ENCODE results near the gene USP17L17. TPM values are rescaled to one million over a fixed set of nuclear protein-coding genes. Genes with fewer than 3 reads are reported as not detected.
"Not testable (repeated sequence)": the region's sequence is repeated elsewhere in the genome, so short reads cannot be mapped to it uniquely, and the experiment has no call there.

Gene USP17L17
- not detected for polyA plus RNA-seq (ENCODE audit: insufficient read length)

DNA sequence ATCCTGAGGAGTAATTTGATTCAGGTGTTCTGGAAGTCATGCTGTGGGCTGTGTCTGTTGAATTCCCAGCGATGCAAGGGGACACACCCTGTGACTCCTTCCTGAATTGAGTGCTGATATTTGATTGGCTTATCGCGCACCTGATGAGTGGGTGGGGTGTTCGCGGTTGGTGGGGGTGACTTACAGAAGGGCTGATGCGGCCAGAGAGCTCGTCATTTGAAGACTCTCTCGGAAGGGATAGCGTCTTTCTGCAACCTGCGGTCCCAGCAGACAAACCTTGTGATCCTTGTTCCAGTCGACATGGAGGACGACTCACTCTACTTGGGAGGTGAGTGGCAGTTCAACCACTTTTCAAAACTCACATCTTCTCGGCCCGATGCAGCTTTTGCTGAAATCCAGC, at the start of gene USP17L17:
USP17L17 (plus strand) TSS at position 301 of the 400 bp plus-strand sequence; CDS start at position 301, 0 bp downstream.
- DNase-seq, result not testable (repeated sequence)

DNA sequence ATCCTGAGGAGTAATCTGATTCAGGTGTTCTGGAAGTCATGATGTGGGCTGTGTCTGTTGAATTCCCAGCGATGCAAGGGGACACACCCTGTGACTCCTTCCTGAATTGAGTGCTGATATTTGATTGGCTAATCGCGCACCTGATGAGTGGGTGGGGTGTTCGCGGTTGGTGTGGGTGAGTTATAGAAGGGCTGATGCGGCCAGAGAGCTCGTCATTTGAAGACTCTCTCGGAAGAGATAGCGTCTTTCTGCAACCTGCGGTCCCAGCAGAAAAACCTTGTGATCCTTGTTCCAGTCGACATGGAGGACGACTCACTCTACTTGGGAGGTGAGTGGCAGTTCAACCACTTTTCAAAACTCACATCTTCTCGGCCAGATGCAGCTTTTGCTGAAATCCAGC, 33.3 kb upstream of the USP17L17 start, which contains the start of gene USP17L10:
USP17L10 (plus strand) TSS at position 301 of the 400 bp plus-strand sequence; CDS start at position 301, 0 bp downstream.
- DNase-seq, result not testable (repeated sequence)

DNA sequence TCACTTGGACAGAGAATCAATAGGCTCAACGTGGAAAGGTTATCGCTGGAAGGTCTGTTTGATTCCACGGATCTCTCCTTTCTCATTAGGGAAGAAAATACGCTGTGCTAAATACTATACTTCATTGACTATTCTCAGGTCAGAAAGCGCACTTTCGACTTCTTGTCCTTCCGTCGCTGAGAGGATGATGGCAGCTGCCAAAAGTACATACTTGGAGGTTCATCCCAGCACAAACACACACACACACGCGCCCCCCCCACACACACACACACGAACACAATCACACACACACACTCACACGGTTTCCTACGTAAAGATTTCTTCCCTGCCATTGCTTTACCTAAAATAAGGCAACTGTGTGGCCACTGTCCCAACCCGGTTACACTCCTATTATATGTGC, 29.0 kb upstream of the USP17L17 start:
- not testable (repeated sequence) for DNase-seq

DNA sequence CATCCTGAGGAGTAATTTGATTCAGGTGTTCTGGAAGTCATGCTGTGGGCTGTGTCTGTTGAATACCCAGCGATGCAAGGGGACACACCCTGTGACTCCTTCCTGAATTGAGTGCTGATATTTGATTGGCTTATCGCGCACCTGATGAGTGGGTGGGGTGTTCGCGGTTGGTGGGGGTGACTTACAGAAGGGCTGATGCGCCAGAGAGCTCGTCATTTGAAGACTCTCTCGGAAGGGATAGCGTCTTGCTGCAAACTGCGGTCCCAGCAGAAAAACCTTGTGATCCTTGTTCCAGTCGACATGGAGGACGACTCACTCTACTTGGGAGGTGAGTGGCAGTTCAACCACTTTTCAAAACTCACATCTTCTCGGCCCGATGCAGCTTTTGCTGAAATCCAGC, 28.6 kb upstream of the USP17L17 start, which contains the start of gene USP17L11:
USP17L11 (plus strand) TSS at position 301 of the 400 bp plus-strand sequence; CDS start at position 301, 0 bp downstream.
- not testable (repeated sequence) for DNase-seq

- not testable (repeated sequence) for DNase-seq
Observed at GRCh38 chr4:9219852-9220251, 23.8 kb upstream of the USP17L17 start, which contains the start of gene USP17L12. USP17L12 (plus strand) TSS chr4:9220152; CDS start chr4:9220152, 0 bp downstream.

GRCh38 chr4:9224596-9224995, 19.1 kb upstream of the USP17L17 start, which contains the start of gene USP17L13:
USP17L13 (plus strand) TSS chr4:9224896; CDS start chr4:9224896, 0 bp downstream.
- DNase-seq, result not testable (repeated sequence)

DNA sequence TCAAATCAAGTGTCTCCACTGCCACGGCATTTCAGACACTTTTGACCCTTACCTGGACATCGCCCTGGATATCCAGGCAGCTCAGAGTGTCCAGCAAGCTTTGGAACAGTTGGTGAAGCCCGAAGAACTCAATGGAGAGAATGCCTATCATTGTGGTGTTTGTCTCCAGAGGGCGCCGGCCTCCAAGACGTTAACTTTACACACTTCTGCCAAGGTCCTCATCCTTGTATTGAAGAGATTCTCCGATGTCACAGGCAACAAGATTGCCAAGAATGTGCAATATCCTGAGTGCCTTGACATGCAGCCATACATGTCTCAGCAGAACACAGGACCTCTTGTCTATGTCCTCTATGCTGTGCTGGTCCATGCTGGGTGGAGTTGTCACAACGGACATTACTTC, 13.4 kb upstream of the USP17L17 start:
- not testable (repeated sequence) for DNase-seq

DNA sequence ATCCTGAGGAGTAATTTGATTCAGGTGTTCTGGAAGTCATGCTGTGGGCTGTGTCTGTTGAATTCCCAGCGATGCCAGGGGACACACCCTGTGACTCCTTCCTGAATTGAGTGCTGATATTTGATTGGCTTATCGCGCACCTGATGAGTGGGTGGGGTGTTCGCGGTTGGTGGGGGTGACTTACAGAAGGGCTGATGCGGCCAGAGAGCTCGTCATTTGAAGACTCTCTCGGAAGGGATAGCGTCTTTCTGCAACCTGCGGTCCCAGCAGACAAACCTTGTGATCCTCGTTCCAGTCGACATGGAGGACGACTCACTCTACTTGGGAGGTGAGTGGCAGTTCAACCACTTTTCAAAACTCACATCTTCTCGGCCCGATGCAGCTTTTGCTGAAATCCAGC, 9.6 kb upstream of the USP17L17 start, which contains the start of gene USP17L15:
USP17L15 (plus strand) TSS at position 301 of the 400 bp plus-strand sequence; CDS start at position 301, 0 bp downstream.
- not testable (repeated sequence) for DNase-seq

DNA sequence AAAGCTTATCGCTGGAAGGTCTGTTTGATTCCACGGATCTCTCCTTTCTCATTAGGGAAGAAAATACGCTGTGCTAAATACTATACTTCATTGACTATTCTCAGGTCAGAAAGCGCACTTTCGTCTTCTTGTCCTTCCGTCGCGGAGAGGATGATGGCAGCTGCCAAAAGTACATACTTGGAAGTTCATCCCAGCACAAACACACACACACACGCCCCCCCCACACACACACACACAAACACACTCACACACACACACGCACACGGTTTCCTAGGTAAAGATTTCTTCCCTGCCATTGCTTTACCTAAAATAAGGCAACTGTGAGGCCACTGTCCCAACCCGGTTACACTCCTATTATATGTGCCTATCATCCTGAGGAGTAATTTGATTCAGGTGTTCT, 5.2 kb upstream of the USP17L17 start:
- DNase-seq, result not testable (repeated sequence)

GRCh38 chr4:9247953-9248680, 4.4 kb downstream of the USP17L17 start, which contains the start of gene USP17L18:
USP17L18 (plus strand) TSS chr4:9248630; CDS start chr4:9248630, 0 bp downstream.
- DNase-seq, result not testable (repeated sequence)

DNA sequence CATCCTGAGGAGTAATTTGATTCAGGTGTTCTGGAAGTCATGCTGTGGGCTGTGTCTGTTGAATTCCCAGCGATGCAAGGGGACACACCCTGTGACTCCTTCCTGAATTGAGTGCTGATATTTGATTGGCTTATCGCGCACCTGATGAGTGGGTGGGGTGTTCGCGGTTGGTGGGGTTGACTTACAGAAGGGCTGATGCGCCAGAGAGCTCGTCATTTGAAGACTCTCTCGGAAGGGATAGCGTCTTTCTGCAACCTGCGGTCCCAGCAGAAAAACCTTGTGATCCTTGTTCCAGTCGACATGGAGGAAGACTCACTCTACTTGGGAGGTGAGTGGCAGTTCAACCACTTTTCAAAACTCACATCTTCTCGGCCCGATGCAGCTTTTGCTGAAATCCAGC, 9.4 kb downstream of the USP17L17 start, which contains the start of gene USP17L19:
USP17L19 (plus strand) TSS at position 301 of the 400 bp plus-strand sequence; CDS start at position 301, 0 bp downstream.
- DNase-seq, result not testable (repeated sequence)

GRCh38 chr4:9257824-9258223, 14.1 kb downstream of the USP17L17 start, which contains the start of gene USP17L20:
USP17L20 (plus strand) TSS chr4:9258124; CDS start chr4:9258124, 0 bp downstream.
- not testable (repeated sequence) for DNase-seq

- not testable (repeated sequence) for DNase-seq
Observed at GRCh38 chr4:9262572-9262971, 18.9 kb downstream of the USP17L17 start, which contains the start of gene USP17L21. USP17L21 (plus strand) TSS chr4:9262872; CDS start chr4:9262872, 0 bp downstream.

- DNase-seq, result not testable (repeated sequence)
Observed at GRCh38 chr4:9267319-9267718, 23.6 kb downstream of the USP17L17 start, which contains the start of gene USP17L22. USP17L22 (plus strand) TSS chr4:9267619; CDS start chr4:9267619, 0 bp downstream.

DNA sequence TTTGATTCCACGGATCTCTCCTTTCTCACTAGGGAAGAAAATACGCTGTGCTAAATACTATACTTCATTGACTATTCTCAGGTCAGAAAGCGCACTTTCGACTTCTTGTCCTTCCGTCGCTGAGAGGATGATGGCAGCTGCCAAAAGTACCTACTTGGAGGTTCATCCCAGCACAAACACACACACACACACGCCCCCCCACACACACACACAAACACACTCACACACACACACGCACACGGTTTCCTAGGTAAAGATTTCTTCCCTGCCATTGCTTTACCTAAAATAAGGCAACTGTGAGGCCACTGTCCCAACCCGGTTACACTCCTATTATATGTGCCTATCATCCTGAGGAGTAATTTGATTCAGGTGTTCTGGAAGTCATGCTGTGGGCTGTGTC, 28.0 kb downstream of the USP17L17 start:
- DNase-seq, result not testable (repeated sequence)

Other genes with a start within 250 kb of the USP17L17 start
- 0.08 TPM for gene FAM90A26, start 73.5 kb upstream of the USP17L17 start, polyA plus RNA-seq (ENCODE audit: insufficient read length)
- gene USP17L10, start 33.2 kb upstream of the USP17L17 start, polyA plus RNA-seq (ENCODE audit: insufficient read length), result not detected
- not detected for gene USP17L11, start 28.5 kb upstream of the USP17L17 start, polyA plus RNA-seq (ENCODE audit: insufficient read length)
- gene USP17L12, start 23.7 kb upstream of the USP17L17 start, polyA plus RNA-seq (ENCODE audit: insufficient read length), result not detected
- not detected for gene USP17L13, start 19.0 kb upstream of the USP17L17 start, polyA plus RNA-seq (ENCODE audit: insufficient read length)
- gene USP17L15, start 9.5 kb upstream of the USP17L17 start, polyA plus RNA-seq (ENCODE audit: insufficient read length), result not detected
- gene USP17L18, start 4.8 kb downstream of the USP17L17 start, polyA plus RNA-seq (ENCODE audit: insufficient read length), result not detected
- not detected for gene USP17L19, start 9.5 kb downstream of the USP17L17 start, polyA plus RNA-seq (ENCODE audit: insufficient read length)
- not detected for gene USP17L20, start 14.2 kb downstream of the USP17L17 start, polyA plus RNA-seq (ENCODE audit: insufficient read length)
- not detected for gene USP17L21, start 19.0 kb downstream of the USP17L17 start, polyA plus RNA-seq (ENCODE audit: insufficient read length)
- not detected for gene USP17L22, start 23.7 kb downstream of the USP17L17 start, polyA plus RNA-seq (ENCODE audit: insufficient read length)
- gene USP17L24, start 81.3 kb downstream of the USP17L17 start, polyA plus RNA-seq (ENCODE audit: insufficient read length), result not detected
- not detected for gene USP17L25, start 86.0 kb downstream of the USP17L17 start, polyA plus RNA-seq (ENCODE audit: insufficient read length)
- not detected for gene USP17L26, start 90.8 kb downstream of the USP17L17 start, polyA plus RNA-seq (ENCODE audit: insufficient read length)
- gene USP17L5, start 95.5 kb downstream of the USP17L17 start, polyA plus RNA-seq (ENCODE audit: insufficient read length), result not detected
- not detected for gene USP17L27, start 100.3 kb downstream of the USP17L17 start, polyA plus RNA-seq (ENCODE audit: insufficient read length)
- gene USP17L28, start 105.0 kb downstream of the USP17L17 start, polyA plus RNA-seq (ENCODE audit: insufficient read length), result not detected
- not detected for gene USP17L29, start 109.8 kb downstream of the USP17L17 start, polyA plus RNA-seq (ENCODE audit: insufficient read length)
- gene USP17L30, start 119.2 kb downstream of the USP17L17 start, polyA plus RNA-seq (ENCODE audit: insufficient read length), result not detected
- gene DEFB131A, start 200.5 kb downstream of the USP17L17 start, polyA plus RNA-seq (ENCODE audit: insufficient read length), result not detected